Bronchial epithelial cell (primary cell): ENCODE data around the gene FBXL15. TPM values are rescaled to one million over a fixed set of nuclear protein-coding genes. Genes with fewer than 3 reads are reported as not detected.

ENCODE experiments used
- DNase-seq: peaks from one replicate; pipeline ENCODE4 v3.0.0-alpha.2; 2010; ENCODE audit warnings: low read depth
- FAIRE-seq: peaks from 2 replicates; lab custom pipeline; 2011; peaks lifted over from hg19 to GRCh38; lab: Jason Lieb, UNC
- H3K27me3 ChIP-seq: 2 replicates; pipeline ENCODE4 v1.5.1; 2011; ENCODE audit warnings: low read length; ENCODE audit not compliant: control insufficient read depth, insufficient read depth
- H3K36me3 ChIP-seq: 2 replicates; pipeline ENCODE4 v1.5.1; 2011; ENCODE audit warnings: low read length; ENCODE audit not compliant: control insufficient read depth, insufficient read depth
- H3K4me3 ChIP-seq: 2 replicates; pipeline ENCODE4 v1.5.1; 2011; ENCODE audit warnings: mild to moderate bottlenecking, low read depth, low read length, control low read depth
- CTCF ChIP-seq: IDR thresholded peaks from 2 replicates; pipeline ENCODE4 v1.5.1; 2011; ENCODE audit warnings: mild to moderate bottlenecking, moderate library complexity, low read length, control low read depth, inconsistent platforms; ENCODE audit not compliant: insufficient read depth, severe bottlenecking
- total RNA-seq: library from RNA; depleted of rRNA; stranded (reverse); fragments of >200 nt; gene quantifications from 2 replicates; pipeline ENCODE4 v1.2.1, GENCODE V29; 2014

FBXL15 gene
- total RNA-seq, 1 donor from 2014 or later: 9.7 TPM

- no peak for DNase-seq
- Histone ChIP-seq H3K27me3 (no peaks in the 10 kb centered on the region), H3K4me3 (no peak overlapping the region), H3K36me3 (peaks cover 9% of the 10 kb centered on the region)
- no peak for FAIRE-seq
- TF ChIP-seq CTCF: no peak
Observed at GRCh38 chr10:102425444-102425843, 4.8 kb downstream of the FBXL15 start.

- DNase-seq (no peak), FAIRE-seq (no peak)
- Histone ChIP-seq H3K4me3 (no peak overlapping the region), H3K27me3 (no peaks in the 10 kb centered on the region), H3K36me3 (peaks cover 9% of the 10 kb centered on the region)
- TF ChIP-seq CTCF: no peak
Observed at GRCh38 chr10:102426803-102427287, 6.2 kb downstream of the FBXL15 start.

- no peaks in the 10 kb centered on the region for H3K27me3 ChIP-seq
- H3K4me3 ChIP-seq: no peak overlapping the region
- TF ChIP-seq CTCF: no peak
- no peak for FAIRE-seq
- H3K36me3 ChIP-seq: no peaks in the 10 kb centered on the region
- DNase-seq: no peak
Observed at GRCh38 chr10:102429468-102429867, 8.8 kb downstream of the FBXL15 start.

- DNase-seq (no peak), FAIRE-seq (no peak)
- H3K36me3 ChIP-seq: no peaks in the 10 kb centered on the region
- H3K4me3 ChIP-seq: peak overlapping the region; percentile 67
- TF ChIP-seq CTCF: no peak
- no peaks in the 10 kb centered on the region for H3K27me3 ChIP-seq
Observed at GRCh38 chr10:102431452-102432124, 11.0 kb downstream of the FBXL15 start.

GRCh38 chr10:102432162-102432950, 11.7 kb downstream of the FBXL15 start, which contains the start of gene CUEDC2:
Gene CUEDC2, minus strand, starts transcription at chr10:102432574. Its CDS starts 7,386 bp downstream, at chr10:102425188.
- FAIRE-seq (no peak), DNase-seq (peak; percentile 86)
- no peak for TF ChIP-seq CTCF
- H3K4me3 ChIP-seq: peak within 1 kb of the TSS; percentile 67
- no peaks in the 10 kb centered on the region for H3K27me3 ChIP-seq
- H3K36me3 ChIP-seq: no peaks in the 10 kb centered on the region
